GM18526 (cell line): ENCODE results near the gene NFKB1.

Source experiments
- POLR2A ChIP-seq: IDR thresholded peaks from 3 replicates; pipeline ENCODE4 v1.6.1; 2011; ENCODE audit not compliant: insufficient read length; ENCODE audit errors: extremely low read depth

The NFKB1 gene

DNA sequence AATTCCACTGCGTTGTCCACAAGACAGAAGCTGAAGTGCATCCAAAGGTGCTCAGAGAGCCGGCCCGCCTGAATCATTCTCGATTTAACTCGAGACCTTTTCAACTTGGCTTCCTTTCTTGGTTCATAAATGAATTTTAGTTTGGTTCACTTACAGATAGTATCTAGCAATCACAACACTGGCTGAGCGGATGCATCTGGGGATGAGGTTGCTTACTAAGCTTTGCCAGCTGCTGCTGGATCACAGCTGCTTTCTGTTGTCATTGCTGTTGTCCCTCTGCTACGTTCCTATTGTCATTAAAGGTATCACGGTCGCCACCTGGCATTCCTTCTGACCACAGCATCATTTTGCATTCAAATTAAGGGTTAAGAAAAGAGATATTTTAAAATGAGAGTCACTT lies 115.5 kb downstream of the NFKB1 start:
- TF ChIP-seq POLR2A, result no peak

- no peak for TF ChIP-seq POLR2A
These were observed 119.7 kb downstream of the NFKB1 start for GRCh38 chr4:102620697-102621497.

- no peak for TF ChIP-seq POLR2A
These were observed 122.5 kb downstream of the NFKB1 start for GRCh38 chr4:102623622-102624021.

GRCh38 chr4:102624505-102624904 lies 123.3 kb downstream of the NFKB1 start:
- no peak for TF ChIP-seq POLR2A

DNA sequence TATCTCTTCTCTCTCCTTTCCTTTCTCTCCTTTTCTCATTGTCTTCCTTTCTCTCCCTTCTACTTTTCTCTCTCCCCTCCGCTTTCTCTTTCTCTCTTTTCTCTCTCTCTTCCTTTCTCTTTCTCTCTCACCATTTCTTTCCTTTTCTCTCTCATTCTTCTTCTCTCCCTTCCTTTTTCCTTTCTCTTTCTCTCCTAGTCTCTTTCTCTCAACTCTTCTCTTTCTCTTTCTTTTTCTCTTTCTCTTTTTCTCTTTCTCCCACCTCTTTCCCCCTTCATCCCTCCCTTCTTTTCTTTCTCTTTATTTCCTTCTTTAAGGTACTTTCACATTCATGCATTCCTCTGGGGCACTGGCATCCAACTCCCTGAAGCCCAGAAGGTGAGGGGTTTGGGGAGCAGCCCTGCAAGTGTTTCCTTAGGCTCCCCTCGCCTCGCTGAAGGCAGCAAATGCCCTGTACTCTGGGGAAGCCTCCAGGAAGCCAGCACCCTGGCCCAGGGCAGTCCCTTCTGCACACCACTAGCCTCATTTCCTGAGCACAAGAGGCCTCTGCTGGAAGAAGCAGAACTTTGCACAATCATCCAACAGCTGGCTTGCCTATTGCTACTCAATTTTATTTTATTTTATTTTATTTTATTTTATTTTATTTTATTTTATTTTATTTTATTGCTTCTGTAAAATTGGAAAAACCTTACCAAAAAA lies 124.2 kb downstream of the NFKB1 start:
- TF ChIP-seq POLR2A, result no peak

DNA sequence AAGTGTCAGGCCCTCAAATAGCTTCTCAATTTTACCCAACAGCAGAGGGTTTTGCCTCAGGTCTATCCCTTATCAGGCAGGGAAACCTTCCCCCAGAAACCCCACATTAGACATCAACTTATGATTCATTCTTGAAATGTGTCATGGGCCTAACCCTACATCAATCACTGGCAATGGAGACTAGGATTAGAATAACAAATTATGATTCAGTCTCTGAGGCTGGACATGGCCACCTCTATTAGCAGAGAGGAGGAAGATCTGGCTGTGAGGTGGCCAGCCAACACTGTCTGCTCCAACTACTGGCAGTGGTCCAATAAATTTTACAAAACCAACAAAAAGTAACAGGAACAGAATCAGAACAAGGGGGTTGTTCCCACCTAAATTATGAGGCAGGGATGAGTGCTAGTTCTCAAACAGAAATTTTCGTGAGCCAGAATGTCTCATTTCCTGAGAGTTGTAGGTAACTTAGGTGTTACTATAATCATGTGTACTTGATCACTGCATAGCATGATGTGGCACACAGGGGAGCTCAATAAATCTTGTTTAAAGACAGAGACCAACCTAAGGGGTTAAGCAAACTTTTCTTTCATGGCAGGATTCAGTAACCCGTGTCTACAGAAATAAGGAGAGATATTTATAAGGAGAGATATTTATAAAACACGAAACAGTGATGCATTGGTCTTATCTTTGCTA lies 126.8 kb downstream of the NFKB1 start:
- TF ChIP-seq POLR2A, result no peak

DNA sequence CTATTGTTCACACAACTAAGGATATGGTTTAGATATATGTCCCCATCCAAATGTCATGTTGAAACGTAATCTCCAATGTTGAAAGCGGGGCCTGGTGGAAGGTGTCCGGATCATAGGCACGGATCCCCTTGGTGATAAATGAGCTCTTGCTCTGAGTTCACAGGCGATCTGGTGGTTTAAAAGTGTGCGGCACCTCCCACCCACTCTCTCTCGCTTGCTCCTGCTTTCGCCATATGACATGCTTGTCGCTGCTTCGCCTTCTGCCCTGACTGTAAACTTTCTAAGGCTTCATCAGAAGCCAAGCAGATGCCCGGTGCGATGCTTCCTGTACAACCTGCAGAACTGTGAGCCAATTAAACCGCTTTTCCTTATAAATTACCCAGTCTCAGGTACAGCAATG lies 128.5 kb downstream of the NFKB1 start:
- no peak for TF ChIP-seq POLR2A

GRCh38 chr4:102631616-102632015 lies 130.5 kb downstream of the NFKB1 start:
- no peak for TF ChIP-seq POLR2A

DNA sequence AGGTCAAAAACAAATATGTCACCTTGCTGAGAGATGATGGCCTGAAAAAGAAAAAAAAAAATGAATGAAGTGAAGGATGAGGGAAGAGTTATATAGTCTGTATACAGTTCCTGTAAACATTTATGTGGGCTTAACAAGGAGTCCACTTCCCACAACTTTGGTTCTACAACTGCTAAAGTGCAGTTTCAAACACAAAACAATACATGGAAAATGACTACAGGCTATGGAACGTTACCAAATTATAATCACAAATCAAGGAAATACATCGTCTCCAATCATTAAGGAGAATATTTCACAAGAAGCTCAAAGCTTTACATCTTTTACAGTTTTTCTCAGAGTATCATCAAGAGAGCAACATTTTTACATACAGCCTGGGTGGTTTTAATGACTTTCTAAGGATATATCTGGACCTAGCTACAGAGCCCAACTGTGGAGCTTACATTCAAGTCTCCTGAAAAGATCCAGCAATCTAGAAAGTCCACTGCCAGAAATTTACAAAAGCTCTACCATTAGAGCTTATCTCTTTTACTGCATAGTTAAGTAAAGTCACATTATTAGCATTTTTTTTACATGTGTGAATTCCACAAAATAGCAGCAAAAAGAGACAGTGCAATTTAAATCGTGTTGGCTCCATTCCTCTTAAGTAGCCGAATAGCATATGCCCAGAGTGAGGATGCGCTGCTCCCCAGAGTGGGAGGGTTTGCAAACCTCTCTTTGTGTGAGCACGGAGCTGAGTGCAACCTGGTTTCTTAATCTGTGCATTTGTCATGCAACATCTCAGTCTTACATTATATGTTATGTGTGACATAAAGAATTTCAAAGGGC lies 131.3 kb downstream of the NFKB1 start:
- no peak for TF ChIP-seq POLR2A

DNA sequence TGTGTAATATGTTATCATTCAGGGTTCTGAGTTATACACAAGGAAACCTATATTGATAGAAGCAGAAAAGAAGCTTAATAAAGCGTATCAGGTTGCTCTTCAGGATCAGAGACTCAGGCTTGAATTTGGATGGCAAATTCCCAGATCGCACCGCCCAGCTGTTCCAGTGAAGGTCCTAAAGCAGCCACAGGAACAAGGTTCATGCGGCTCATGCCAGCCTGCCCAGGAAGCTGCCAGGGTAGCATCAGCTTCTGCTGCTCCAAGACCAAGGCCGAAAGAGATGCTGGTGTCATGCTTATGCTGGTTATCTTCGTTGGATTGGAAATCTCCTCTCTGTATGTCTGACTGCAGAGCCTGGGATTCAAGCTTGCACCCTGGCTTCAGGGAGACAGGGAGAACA lies 131.9 kb downstream of the NFKB1 start:
- TF ChIP-seq POLR2A, result no peak

GRCh38 chr4:102637391-102637790 lies 136.2 kb downstream of the NFKB1 start:
- TF ChIP-seq POLR2A, result no peak

GRCh38 chr4:102638621-102639020 lies 137.5 kb downstream of the NFKB1 start:
- TF ChIP-seq POLR2A, result no peak

- no peak for TF ChIP-seq POLR2A
These were observed 138.4 kb downstream of the NFKB1 start for GRCh38 chr4:102639598-102639997.

- TF ChIP-seq POLR2A, result no peak
These were observed 139.5 kb downstream of the NFKB1 start for GRCh38 chr4:102640669-102641068.

DNA sequence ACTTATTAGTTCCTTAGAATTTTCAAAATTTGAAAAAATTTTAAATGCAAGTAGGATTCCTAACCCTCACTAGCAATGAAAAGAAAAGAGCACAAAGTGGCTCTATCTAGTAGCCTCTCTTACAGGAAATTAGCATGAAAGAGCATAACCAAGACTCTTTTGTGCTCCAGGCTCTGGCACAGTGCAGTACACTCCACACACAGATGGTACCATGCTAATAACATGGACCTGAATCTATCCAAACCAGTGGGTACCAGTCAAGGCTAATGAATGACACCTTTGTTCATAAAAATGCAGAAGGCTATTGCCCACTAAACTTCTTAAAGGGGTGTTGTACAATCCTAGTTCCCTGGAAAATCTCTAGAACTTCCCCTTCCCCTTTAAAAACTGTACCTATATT lies 140.6 kb downstream of the NFKB1 start:
- no peak for TF ChIP-seq POLR2A
